NCI-H526 treated with DMSO at 0.1 percent for 48 hours (cell line): ENCODE data around the gene SLC15A3.

Experiments
- DNase-seq: peaks from one replicate; lab custom pipeline; 2025; lab: John Stamatoyannopoulos, UW

SLC15A3 gene

DNA sequence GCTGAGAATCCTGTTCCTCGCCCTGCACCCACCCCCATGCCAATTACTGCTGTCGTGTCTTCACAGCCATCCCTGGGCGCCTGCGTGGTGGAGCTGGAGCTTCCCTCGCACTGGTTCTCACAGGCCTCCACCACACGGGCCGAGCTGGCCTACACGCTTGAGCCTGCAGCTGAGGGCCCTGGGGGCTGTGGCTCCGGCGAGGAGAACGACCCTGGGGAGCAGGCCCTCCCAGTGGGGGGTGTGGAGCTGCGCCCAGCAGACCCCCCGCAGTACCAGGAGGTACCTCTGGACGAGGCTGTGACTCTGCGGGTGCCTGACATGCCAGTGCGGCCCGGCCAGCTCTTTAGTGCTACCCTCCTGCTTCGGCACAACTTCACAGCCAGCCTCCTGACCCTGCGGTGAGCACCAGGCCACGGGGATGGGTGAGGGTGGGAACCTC is 23.4 kb downstream of the SLC15A3 start:
- DNase-seq: no peak

DNA sequence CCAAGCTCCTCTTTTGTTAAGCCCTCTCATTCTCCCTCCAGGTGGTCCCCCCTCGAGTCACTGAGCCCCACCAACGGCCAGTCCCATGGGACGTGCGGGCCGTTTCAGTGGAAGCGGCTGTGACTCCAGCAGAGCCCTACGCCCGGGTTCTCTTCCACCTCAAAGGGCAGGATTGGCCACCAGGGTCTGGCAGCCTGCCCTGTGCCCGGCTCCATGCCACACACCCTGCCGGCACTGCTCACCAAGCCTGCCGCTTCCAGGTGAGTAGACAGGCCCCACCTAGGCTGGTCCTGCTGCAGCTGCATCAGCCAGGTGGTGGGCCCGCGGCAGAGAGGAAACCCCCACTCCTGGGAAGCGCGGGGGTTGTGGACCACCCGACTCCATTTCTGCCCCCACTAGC is 24.4 kb downstream of the SLC15A3 start:
- DNase-seq: no peak

DNA sequence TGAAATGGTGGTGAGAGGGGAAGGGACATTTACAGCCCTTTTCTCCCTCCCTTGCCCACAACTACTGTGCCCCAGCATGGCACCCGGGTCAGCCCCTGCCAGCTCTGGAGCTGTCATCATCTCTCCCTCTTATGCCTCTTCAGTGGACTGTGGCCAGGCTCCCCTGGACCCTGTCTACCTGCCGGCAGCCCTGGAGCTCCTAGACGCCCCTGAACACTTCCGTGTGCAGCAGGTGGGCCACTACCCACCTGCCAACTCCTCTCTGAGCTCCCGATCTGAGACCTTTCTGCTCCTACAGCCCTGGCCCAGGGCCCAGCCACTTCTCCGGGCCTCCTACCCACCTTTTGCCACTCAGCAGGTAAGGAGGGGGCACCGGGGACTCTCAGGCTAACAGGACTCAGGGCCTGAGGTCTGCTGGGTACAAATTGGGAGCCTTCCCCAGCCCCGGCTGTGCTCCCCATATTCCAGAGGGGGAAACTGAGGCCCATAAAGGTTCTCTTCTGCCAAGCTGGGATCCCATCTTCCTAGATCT is 24.8 kb downstream of the SLC15A3 start:
- DNase-seq: no peak

DNA sequence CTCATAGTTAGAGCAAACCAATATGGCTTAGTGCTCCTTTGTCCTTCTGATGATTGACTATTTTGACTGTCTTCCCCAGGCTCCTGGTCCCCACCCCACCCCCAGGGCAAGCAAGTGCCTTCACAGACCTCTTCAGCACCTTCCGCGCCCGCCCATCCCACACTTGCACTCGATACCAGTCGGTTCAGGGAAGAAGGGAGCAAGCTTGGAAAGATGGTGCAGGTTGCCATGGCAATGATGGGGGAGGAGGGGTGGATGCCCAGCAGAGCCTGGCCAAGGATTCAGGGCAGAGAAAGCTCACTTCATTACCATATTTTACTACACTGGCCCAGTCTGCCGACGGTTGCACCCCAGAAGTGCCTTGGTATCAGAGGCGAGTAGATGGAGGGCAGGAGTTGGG is 25.5 kb downstream of the SLC15A3 start:
- DNase-seq: no peak

DNA sequence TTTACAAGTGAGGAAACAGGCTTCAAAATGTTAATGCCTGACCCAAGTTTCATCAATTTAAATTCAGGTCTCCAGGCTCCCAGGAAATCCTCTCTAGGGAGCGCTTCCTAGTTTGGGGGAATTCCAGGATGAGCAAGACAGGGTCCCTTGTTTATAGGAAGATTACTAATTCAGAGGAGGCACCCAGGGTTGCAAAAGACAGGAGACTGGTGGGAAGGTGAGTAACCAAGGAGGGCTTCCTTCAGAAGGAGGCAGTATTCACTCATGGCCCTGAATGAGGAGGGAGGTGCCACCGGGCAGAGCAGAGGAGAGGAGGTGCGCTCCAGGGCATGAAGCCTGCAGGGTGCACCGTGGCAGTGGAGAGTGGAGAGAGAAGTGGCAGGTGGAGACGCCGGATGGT is 26.1 kb downstream of the SLC15A3 start:
- DNase-seq: no peak

DNA sequence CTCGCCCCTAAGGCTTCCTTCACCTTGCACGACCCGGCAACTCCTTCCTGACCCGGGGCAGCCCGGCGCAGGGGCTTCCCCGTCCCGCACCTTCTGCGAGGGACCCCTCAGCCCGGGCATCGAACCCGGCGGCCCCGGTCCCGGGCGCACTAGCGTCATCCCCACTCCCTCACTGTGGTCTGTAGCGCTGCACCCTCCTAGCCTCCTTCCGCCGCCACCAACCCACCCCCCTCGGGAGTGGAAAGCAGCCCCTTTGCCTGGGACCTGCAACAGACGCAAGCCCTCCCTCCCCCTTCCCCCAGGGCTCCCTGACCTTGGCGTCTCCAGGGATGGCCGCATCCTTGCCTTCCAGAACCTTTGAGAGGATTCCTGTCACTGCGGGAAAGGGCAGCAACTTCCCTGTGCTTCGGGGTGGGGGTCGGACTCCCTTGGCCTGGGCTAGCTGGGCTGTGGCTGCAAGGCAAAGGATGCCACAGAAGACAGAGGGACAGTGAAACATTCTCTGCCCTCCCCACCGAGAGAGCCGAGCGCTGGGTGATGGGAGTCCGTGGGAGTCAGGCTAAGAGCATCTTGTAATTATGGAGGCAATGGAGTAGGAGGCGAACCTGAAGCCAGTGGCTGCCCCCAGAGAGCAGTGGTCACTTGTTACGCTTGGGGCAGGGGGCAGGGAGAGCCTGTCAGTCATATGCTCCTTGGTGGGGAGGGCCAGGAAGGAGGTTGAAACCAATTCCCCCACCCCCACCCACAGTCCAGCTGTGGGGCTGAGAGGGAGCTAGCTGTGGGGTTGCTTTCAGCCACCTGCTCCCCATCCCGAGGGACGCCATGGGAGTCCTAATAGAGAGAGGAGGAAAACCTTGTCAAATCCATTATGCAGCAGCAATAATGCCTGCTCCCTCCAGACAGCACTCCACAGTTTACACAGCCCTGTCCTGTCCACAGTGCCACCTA is 26.8 kb downstream of the SLC15A3 start:
- DNase-seq: no peak

DNA sequence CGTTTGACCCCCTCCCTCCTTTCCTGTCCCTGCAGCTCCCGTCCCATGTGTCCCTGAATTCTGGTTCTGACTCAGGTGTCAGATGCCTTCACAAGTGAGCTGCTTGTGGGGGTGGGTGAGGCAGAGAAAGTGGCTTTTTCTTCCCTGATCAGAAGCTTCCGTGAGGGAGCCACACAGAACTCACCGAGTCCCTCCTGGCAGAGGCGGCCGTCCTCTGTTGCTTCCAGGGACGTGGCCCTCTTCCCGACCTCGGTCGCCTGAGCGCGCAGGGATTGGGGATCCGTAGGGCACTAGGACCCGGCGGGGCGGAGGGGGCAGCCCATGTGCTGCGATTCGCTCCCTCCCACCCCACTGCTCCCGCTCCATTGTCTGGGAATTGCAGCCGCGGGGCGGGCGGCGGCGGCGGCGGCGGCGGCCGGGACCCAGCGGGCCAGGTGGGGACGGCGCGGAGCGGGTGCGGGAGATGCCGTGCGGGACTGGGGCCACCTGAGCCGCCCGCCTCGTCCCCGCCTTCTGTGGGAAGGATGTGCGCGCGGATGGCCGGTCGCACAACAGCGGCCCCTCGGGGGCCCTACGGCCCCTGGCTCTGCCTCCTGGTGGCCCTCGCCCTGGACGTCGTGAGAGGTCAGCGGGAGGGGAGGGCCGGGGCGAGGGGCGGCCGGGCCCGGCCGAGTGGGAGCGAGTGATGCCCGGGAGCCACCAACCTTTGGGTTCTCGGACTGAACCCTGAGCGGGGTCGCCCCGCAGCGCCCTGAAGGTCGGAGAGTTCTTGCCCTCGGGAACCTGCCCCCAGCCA is 27.7 kb downstream of the SLC15A3 start, which contains the start of gene TMEM132A:
Gene TMEM132A (plus strand): TSS at position 351 of the 796 bp plus-strand sequence. CDS start 174 bp downstream, at position 525.
- peak; percentile 78 for DNase-seq

DNA sequence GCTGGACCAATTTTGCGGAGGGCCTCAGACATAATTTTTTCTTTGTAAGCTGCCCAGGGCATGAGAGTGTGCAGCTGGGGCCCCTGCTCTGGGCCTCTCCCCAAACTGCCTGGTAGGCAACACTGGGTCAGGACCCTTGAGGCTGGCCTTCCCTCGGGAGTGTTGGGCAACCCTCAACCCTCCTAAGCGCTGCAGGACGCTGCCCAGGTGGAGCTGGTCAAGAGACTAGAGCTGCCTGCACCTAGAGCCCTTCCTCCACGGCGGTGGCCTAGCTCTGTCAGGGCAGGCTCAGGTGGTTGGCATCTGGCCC is 28.2 kb downstream of the SLC15A3 start:
- no peak for DNase-seq

DNA sequence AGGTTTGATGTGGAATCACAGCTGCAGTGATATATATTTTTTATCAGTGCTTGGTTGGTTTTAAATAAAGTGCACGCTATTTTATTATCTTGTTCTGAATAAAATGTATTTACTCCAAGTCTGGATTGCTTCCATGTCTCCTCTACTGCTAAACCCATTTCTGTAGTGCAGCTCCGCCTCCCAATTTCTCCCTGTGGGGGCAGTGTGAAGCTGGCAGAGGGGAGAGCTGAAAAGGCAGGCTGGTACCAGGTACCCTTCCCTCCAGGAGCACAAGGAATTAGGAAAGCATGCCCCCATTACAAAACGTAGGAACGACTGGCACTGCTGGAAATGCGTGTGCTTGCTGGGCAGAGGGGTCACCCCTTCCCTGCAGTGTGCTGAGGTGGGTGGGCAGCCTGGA is 28.6 kb downstream of the SLC15A3 start:
- DNase-seq: no peak

DNA sequence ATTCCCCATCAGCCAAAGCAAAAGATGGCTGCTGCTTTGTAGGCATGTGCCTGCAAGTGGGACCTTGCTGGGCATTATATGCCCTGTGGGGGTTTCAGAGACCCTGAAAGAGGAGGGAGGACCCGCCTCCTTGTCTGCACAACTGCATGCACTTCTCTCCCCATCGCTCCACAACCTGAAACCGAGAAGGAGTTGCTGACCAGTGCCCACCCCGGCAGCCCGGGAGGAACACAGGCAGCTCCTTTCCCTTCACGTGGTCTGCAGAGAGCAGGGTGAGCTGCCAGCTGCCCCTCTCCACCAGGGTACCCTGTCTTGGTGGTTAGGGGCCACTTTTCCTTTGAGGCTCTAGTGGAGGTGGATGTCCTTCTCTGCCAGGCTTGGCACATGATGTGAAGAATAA is 29.1 kb downstream of the SLC15A3 start:
- no peak for DNase-seq

DNA sequence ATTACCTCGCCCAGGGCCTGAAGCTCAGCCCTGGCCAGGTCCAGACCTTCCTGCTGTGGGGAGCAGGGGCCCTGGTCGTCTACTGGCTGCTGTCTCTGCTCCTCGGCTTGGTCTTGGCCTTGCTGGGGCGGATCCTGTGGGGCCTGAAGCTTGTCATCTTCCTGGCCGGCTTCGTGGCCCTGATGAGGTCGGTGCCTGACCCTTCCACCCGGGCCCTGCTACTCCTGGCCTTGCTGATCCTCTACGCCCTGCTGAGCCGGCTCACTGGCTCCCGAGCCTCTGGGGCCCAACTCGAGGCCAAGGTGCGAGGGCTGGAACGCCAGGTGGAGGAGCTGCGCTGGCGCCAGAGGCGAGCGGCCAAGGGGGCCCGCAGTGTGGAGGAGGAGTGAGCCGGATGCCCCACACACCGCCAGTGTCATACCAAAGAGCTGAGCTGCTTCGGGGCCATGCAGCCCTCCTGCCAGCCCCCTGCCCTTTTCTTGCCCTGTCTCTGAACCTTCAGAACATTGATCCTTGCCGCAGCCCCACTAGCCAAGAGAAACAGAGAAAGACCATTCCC is 30.1 kb downstream of the SLC15A3 start:
- DNase-seq: no peak

DNA sequence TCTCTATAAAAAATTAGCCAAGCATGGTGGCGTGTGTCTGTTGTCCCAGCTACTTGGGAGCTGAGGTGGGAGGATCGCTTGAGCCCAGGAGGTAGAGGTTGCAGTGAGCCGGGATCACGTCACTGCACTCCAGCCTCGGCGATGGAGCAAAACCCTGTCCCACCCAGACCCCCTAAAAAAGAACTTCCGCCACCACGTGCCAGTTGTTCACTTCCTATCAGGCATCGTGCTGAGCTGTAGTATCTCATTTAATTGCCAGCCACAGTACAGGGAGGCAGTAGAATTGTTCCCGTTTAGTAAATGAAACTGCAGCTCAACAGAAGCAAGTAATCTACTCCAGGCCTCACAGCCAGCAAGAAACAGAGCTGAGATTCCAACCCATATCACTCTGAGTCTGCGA is 30.7 kb downstream of the SLC15A3 start:
- DNase-seq: no peak

DNA sequence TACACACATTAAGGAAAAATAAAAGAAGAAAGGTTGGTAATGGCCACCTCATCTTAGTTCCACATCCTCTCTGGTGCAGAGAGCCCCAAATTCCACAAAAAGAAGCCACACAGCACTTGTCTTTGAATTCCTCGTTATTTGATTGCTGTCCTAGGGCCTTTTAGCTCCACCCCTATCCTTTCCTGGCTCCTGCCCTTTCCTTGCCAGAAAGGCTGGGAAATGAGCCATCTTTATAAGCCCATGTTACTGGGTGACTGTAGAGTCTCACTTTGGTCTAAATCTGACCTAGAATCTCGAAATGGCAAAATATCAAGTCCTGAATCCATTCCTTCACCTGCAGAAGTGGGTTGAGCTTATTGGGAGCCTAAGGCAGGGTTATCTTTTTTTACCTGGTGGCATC is 32.0 kb downstream of the SLC15A3 start:
- DNase-seq: no peak

DNA sequence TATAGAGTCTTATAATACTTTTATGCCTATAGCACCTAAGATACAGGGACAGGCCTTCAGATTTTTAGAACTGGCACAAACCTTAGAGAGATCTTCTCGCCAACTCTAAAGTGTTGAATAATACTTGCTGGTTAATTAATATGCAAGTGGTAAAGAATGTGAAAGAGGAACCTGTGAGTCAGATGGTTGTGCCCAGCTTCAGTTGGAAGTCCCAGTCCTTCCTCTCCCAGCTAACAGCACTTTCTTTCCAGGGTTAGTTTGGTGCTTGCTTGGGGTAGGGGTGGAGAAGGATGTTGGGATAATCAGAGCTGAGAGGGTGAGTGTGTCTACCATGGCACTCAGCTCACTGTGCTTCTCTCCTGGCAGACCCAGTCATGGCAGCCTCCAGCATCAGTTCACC is 32.7 kb downstream of the SLC15A3 start:
- DNase-seq: no peak

DNA sequence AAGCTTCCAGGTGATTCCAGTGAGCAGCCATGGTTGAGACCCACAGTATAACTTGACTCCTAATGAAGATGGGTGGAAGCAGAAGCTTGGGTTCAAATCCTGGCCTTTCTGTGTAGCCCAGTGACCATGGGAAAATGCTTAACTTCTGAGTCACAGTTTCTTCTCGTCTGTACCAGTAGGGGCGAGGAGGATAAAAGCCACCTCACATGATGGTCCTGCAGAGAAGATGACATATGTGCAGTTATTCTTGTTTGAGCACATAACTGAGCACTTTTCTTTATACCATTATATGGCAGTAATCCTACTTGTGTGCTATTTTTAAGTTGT is 33.1 kb downstream of the SLC15A3 start:
- no peak for DNase-seq

DNA sequence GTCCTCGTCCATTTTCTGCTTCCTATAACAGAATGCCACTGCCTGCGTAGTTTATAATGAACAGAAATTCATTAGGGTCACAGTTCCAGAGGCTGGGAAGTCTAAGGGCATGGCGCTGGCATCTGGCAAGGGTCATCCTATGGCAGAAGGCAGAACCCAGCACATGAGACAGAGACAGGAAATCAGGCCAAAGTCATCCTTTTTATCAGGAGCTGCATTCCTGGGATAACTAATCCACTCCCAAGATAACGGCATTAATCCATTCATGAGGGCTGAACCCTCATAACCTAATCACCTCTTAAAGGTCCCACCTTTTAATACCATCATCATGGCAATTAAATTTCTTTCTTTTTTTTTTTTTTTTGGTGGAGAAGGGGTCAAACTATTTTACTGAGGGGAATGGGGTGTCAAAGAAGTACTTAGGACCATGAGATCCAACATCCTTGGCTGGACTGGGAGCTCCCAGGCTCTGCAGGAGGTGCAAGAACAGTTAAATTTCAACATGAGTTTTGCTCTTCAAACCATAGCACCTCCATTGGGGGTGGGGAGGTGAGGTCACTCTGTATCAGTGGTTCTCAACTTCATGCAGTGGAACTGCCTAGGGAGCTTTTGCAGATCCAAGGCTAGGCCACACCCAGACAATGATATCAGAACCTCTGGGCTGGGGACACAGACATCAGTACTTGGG is 33.6 kb downstream of the SLC15A3 start:
- no peak for DNase-seq

DNA sequence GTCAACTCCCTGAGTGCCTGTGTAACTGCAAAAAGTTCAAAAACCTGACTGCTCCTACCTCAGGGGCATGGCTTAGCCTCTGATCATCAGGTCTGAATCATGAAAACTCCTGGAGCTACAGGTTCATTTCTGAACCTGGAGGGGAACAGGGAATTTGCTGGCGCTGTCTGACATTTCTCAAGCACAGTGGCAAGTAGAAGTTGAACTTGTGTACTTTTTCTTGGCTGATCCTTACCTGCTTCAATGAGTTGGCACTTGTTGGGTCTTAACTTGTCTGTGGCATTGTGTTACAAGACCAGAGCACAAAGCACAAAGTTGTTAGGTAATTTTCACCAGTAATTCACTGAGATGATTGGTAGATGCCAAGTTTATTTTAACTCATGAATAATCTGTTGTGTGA is 34.7 kb downstream of the SLC15A3 start:
- DNase-seq: no peak

DNA sequence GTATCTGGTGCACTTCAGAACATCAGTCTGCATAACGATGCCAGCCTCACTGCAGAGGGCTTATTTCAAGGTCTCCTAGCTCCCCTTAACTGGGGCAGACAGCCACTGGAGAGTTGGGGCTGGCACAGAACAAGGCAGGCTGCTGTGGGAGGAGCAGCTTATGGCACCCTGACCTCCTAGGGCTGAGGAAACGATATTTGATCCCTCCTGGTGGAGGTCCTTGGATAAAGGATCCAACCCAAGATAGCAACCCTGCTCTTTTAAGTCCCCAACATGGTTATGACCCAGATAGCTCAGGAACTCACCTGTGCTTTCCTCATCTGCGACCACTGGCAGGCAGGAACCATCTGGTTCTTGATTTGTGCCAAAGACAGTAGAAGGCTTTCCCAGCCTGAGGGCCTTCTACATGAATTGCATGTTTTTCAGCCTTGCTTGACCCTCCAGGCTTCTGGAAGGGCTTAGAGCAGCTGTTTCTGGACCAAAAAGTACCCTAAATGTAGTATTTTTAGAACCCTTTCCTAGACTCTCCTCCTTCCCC is 35.2 kb downstream of the SLC15A3 start:
- no peak for DNase-seq

DNA sequence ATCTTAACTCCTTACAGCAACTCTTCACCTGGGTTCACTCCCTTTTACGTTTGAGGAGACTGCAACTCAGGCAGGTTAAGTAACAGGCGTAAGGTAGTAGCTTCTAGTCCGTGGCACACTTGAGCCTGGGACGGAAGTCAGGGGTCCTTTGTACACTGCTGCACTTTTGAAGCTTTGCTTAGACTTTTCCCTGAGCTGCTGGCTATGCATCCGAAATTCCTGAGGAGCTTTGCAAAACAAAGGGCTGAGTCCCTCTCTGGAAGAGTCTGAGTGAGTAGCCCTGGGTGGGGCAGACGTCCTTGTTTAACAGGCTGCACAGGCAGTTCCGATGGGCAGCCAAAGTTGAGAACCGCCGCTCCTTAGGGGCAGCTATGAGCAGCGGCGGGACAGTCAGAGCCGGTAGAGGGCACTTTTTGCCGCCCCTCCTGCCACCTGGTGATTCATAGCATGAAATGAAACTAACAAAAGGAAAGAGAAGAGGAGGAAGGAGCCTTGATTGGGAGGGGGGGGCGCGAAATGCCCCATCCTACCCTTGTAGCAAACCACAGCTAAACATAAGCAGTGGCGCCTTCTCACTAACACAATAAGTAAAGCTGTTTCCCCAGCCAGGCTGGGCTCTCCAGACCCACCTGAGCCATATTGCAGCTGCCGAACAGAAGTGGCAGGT is 36.6 kb downstream of the SLC15A3 start:
- peak; percentile 15 for DNase-seq

DNA sequence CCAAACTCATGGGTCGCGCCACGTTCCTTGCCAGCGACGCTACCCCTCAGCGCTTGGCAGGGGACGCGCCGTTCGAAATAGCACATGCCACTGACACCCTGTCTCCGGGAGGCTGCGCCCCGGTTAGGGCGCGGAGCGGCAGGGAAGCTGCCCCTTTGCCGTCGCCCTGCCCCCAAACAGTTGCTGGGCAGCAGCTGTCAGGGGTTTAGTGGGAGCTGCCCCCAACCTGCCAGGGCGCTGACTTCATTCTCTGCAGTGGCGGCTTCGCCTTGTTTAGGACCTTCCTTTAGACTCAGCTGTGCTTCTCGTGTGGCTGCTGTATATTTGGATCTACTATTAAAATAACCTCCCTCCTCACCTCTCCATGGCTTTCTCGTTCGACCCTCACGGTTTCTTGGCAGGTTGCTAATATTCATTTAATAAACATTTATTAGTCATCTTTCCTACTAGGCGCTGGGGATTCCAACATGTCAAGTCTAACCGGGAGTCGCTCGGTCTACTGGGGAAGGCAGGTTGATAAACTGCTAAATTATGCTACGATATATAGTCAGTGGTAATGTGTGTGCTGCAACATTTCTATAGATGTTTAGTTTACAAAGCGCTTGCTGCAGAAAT is 37.2 kb downstream of the SLC15A3 start:
- DNase-seq: peak; percentile 15
